Esophagus mucosa (tissue), 1 donor: ENCODE measurements around the gene HLA-DOB. TPM values are rescaled to one million over a fixed set of nuclear protein-coding genes. Genes with fewer than 3 reads are reported as not detected.
"Not testable (repeated sequence)": the region's sequence is repeated elsewhere in the genome, so short reads cannot be mapped to it uniquely, and the experiment has no call there.

ENCODE experiments used
- ATAC-seq: fragments of 200-7000 bp; cut with Tn5 transposase; one replicate; pipeline ENCODE4 v1.9.1; 2020
- total RNA-seq: library from RNA; stranded (reverse); gene quantifications from one replicate; pipeline ENCODE4 v1.2.4, GENCODE V29; 2023
- donor health status: DM: yes; HTN: yes; CAD: no.

HLA-DOB gene
- total RNA-seq, 1 donor from 2014 or later, result 0.52 TPM

DNA sequence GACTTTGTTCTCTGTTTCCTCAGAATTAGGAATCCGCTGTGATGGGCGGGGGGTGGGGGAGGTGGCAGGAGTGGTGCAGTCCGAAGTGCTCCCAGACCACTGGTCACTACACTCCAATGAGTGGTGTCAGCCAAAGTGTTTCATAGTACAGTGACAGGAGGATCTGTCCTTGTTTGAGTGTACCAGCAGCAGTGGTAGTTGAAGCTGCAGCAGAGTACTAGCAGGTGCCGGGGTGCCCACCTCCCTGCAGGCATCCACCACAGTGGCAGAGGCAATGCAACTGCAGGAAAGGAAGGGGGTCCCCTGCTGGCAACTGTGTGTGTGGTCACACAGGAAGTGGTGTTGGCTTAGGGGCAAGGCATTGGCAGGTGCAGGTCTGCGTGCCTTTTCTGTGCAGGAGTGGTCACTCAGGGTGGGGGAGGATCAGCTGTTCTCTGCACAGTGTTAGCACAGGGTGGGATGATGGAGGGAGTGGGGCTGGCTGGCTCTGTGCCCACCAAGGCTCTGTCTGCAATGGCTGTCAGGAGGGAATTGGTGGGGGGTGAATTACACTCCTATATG lies 9.7 kb downstream of the HLA-DOB start:
- ATAC-seq, result peak; percentile 41

DNA sequence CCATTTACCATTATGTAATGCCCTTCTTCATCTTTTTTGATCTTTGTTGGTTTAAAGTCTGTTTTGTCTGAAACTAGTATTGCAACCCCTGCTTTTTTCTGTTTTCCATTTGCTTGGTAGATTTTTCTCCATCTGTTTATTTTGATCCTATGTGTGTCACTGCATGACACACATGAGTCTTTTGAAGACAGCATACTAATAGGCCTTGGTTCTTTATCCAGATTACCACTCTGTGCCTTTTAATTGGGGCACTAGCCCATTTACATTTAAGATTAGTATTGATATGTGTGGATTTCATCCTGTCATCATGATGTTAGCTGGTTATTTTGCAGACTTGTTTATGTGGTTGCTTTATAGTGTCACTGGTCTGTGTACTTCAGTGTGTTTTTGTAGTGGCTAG lies 11.4 kb downstream of the HLA-DOB start:
- not testable (repeated sequence) for ATAC-seq

DNA sequence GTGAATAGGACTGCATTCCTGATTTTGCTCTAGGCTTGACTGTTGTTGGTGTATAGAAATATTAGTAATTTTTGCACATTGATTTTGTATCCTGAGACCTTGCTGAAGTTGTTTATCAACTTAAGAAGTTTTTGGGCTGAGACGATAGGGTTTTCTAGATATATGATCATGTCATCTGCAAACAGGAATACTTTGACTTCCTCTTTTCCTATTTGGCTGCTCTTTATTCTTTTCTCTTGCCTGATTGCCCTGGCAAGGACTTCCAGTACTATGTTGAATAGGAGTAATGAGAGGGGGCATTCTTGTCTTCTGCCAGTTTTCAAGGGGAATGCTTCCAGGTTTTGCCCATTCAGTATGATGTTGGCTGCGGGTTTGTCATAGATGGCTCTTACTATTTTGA lies 13.4 kb downstream of the HLA-DOB start:
- ATAC-seq, result no peak

DNA sequence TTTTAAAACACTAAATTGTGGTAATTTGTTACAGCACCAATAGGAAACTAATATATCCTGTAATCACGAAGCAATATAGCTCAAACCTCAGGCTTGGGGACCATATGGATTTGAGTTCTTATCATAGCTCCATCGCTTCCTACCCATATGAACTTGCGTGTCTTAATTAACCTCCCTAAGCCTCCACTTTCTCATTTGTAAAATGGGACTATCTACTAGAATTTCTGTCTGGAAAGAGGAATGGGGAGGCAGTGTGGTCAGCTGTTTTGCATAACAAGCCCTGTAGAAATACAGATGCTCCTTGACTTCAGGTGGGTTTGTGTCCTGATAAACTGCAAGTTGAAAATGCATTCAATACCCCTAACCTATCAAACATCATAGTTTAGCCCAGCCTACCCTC lies 17.1 kb downstream of the HLA-DOB start:
- ATAC-seq, result no peak

DNA sequence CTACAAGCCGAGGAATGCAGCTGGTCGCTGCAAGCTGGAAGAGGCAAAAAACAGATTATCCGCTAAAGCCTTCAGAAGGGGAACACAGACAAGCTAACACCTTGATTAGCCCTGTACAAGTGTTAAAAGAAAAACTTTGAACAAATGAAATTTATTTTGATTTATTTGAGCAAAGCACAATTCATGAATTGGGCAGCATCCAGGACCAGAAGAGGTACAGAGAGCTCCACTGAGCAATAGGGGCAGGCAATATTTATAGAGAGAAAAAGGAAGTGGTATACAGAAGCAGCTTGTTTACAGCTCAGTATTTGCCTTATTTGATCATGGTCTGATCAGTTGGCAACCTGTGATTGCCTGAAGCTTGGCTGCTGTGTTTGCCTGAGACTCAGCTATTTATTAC lies 17.6 kb downstream of the HLA-DOB start:
- no peak for ATAC-seq

DNA sequence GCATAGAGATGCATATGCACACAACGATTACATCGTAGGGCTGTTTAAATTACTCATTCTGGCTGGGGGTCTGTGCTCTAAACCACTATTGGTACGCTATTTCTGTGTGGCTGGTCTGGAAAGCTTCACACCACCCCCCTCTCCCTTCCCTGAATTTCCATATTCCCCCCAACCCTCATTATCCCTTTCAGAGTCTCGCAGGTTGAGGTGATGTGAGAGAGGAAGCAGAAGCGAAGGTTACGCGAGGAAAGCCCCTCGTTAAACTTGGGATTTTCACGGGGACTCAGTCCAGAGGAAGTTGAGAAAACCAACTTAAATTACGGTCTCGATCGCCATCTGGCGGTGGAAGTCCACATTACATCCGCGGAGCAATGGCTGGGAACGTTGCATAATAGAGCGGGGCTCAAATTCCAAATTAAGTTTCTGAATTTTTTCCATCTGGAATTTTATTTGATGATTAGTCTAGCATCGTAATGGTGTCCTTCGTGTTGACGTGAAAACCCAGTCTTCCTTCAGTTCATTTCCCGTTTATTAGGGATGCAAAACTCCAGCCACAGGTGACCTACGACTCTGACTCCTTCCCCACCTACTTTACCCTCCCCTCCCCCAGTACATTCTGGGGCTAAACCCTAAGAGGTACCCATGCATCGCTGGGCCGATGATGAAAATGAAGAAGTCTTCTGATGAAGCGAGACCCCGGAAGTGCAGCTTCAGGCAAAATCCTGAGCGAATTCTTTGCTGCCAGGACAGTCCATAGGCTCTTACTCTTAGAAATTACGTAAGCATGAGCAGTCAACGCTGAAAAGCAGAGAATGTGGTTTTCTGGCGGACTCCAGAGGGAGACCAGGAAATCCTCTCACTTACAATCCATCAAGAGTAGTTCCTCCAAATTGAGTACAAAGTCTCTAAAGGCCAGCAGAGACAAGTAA lies 19.7 kb downstream of the HLA-DOB start:
- peak; percentile 71 for ATAC-seq

DNA sequence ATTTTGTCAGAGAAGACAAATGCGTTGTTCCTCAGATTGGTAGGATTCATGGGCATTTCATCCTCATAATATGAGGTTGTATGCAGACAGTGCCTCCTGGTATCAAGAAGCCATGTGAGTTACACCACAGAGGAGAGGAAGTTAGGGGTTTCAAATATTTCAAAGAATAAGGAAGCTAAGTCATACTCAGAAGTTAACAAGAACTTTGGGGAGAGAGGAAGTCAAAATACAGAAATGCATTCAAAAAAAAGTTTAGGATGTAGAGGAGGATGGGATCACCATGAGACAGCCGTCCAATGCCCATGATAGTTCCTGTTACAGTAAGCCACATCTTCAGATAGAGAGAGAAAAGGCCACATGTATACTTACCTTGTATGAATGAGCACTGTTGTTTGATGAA lies 22.3 kb downstream of the HLA-DOB start:
- no peak for ATAC-seq

DNA sequence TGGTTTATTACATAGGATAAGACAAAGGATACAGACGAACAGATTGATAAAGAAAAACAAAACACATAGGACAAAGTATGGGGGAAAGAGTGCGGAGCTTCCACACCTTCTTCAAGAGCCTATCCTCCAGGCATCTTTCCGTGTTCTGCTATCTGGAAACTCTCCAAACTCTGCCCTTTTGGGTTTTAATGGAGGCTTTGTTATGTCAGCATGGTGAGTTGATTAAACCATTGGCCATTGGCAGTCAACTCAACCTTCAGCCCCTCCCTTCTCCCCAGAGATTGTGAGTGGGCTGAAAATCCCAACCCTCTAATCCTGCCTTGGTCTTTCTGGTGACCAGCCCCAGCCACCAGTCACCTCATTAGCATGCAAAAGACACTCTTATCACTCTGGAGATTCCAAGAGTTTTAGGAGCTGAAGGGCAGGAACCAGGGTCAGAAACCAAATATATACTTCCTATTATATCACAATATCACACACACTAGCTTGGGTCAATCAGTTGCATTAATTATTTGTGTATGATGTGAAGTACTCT lies 23.8 kb downstream of the HLA-DOB start:
- no peak for ATAC-seq

DNA sequence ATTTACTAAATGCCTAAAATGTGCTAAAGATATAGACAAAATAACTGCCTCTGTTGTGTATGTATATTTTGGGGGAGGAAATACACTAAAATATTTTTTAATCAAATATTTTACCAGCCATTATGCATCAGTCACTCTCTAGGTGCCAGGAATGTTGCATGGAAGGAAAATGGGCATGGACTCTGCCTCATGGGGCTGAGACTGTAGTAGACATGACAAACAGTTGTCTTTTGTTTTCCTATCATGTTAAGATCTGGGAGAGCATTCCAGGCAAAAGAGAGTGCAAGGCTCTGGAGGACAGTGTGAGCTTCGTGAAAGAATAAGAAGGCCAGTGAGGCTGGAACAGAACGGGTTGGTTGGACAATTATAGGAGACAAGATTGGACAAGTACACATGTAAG lies 26.5 kb downstream of the HLA-DOB start:
- peak; percentile 51 for ATAC-seq

DNA sequence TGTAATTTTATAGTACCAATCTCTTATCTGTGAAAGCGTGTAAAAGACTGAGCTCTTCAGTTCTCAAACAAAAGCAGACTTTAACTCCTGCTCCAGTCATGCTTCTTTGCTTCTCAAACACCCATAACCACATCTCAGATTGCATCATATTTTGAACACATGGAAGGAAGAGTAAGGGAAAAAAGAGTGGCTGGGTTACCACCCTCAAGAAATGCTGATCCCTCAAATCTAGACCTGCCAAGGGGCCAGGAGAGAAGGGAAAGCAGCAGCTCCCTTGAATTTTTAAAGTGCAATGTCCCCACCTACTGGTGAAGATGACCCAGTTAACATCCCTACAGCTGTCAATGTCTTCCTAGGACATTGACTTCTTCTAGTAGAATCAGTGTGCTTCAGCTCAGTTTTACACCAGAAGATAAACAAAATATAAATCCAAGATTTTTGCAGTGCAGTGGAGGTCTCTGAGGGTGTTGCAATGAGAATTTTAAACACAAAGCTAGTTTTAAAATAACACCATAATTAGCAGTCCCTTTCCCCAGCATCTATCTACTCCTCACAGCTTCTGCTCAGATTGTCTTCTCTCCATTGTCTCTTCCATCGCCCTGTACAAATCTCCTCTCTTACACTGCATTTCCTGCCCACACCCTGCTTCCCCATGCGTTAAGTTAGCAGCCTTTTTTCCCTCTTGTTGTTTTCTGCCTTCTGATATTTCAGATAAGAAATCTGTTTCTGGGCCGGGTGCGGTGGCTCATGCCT lies 30.8 kb downstream of the HLA-DOB start:
- ATAC-seq, result peak; percentile 80

DNA sequence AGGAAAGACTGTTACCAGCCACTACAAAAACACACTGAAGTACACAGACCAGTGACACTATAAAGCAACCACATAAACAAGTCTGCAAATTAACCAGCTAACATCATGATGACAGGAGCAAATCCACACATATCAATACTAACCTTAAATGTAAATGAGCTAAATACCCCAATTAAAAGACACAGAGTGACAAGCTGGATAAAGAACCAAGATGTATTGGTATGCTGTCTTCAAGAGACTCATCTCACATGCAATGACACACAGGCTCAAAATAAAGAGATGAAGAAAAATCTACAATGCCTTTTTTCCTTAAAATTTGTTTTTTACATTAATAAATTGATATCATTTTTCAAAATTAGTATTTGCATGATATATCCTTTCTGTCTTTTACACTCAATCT lies 33.9 kb downstream of the HLA-DOB start:
- not testable (repeated sequence) for ATAC-seq

DNA sequence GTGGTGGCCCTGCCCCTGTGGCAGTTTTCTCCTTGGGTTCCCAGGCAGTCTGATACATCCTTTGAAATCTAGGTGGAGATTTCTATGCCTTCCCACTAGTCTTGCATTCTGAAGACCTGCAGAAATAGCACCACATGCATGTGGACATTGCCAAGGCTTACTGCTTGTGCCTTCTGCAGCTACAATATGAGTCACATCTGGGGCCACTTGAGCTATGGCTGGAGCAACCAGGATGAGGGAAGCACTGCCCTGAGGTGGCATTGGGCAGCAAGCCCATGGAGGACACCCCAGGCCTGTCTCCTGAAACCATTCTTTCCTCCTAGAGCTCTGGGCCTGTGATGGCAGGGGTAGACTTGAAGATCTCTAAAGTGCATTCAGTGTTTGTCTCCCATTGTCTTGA lies 37.8 kb downstream of the HLA-DOB start:
- ATAC-seq, result peak; percentile 51

DNA sequence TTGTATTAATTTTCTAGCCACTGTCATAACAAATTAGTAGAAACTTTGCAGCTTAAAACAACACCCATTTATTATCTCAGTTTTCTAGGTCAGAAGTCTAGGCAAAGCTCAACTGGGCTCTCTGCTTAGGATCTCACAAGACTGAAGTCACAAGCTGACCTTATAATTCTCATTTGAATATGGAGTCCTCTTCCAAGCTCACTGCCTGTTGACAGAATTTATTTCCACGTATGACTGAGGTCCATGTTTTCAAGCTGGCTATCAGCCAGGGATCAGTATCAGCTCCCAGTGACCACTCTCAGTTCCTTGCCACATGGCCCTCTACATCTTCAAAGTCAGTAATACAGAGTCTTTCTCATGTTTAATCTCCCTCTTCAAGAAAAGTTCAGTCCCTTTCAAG lies 41.7 kb downstream of the HLA-DOB start:
- no peak for ATAC-seq

DNA sequence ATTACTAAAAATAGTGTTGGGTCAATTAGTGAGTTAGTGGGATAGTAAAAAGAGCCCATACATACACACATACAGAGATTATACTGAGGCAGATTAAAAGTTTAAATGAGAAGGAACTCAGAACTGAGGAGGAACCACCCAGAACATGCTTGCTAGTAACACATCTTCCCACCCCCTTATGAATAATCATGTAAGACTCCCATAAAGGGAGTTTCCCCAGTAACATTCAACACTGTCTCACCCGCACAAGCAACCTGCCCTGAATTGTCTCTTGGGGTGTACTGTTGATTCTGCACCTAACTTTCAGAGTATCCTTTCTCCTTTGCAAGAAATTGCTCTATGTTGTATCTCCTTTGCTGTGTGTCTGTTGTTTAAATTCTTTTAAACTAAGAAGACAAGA lies 42.4 kb downstream of the HLA-DOB start:
- peak; percentile 76 for ATAC-seq

DNA sequence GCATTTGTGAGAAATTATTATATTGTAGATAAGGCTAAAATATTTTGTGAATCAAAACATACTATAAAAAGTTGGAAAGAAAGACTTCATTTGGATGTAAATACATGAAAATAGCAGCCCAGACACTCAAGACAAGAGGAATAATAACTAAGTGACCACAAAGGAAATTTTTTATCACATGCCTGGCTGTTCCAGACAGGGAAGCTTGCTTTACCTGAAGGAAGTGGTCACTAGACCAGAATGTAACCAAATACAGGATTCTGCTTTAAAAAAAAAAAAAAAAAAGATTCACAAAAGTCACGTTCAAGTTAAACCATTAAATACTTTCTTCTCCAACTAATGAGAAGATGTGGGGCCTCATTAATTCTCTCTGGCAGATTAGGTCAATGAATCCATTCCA lies 44.1 kb downstream of the HLA-DOB start:
- no peak for ATAC-seq

DNA sequence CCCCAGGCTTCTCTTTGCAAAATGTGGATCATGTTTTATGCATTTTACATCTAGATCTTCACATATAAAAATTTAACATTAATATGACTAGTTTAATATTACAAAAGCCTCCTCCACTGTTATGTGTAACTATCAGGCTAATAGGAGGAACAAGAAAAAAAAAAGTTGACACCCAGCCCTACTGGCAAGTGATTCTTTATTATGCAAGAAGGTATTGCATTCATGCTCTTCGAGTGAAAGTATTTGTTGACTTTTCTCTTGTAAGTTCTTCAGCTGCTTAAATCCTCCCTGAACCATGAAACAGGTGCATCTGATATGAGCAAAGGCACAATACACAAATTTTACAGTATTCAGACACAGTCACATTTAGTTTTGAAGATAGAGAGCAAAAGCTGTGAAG lies 52.8 kb downstream of the HLA-DOB start:
- no peak for ATAC-seq

DNA sequence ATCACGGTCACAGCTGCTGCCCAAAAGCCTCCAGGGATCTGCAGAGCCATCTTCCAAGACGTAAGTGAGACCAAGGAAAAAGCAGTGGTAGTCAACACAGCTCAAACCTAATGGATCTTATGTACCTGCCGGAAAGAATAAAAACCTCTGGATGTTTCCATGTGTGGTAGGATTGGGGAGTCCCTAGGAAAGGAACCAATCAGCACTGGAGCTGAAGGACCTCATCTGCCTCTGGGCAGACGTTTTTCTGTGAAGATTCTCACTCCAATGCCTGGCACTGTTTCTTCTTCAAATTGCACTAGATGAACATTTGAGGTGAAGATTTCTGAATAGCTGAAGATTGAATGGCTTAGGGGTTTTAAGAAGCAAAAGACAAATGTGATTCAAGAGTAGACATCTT lies 53.4 kb downstream of the HLA-DOB start, which contains the start of gene HLA-DQB2:
Gene HLA-DQB2 (minus strand): TSS at position 112 of the 400 bp plus-strand sequence. CDS start 62 bp downstream, at position 50.
- ATAC-seq, result no peak

Other genes starting within 250 kb of the HLA-DOB start
- 17.3 TPM for gene HLA-DRB1, start 227.2 kb downstream of the HLA-DOB start, total RNA-seq
- 3.9 TPM for gene HLA-DQA1, start 179.6 kb downstream of the HLA-DOB start, total RNA-seq
- gene HLA-DQB1, start 150.3 kb downstream of the HLA-DOB start, total RNA-seq, result 1.1 TPM
- 0.80 TPM for gene HLA-DQA2, start 75.6 kb downstream of the HLA-DOB start, total RNA-seq
- gene HLA-DQB2, start 53.5 kb downstream of the HLA-DOB start, total RNA-seq, result 0.64 TPM
- 23.1 TPM for gene TAP2, start 21.7 kb upstream of the HLA-DOB start, total RNA-seq
- 33.0 TPM for gene PSMB8, start 27.0 kb upstream of the HLA-DOB start, total RNA-seq
- 26.0 TPM for gene TAP1, start 36.7 kb upstream of the HLA-DOB start, total RNA-seq
- 11.7 TPM for gene PSMB9, start 37.2 kb upstream of the HLA-DOB start, total RNA-seq
- 5.5 TPM for gene HLA-DMB, start 124.0 kb upstream of the HLA-DOB start, total RNA-seq
- gene HLA-DMA, start 136.1 kb upstream of the HLA-DOB start, total RNA-seq, result 16.2 TPM
- 99.3 TPM for gene BRD2, start 151.6 kb upstream of the HLA-DOB start, total RNA-seq
- 1.4 TPM for gene HLA-DOA, start 192.6 kb upstream of the HLA-DOB start, total RNA-seq